ENCODE results near the gene IFNW1. TPM values are rescaled to one million over a fixed set of nuclear protein-coding genes. Genes with fewer than 3 reads are reported as not detected.
"Not testable (repeated sequence)": the region's sequence is repeated elsewhere in the genome, so short reads cannot be mapped to it uniquely, and the experiment has no call there.

The IFNW1 gene
- total RNA-seq, 1 donor from 2014 or later, result not detected

DNA sequence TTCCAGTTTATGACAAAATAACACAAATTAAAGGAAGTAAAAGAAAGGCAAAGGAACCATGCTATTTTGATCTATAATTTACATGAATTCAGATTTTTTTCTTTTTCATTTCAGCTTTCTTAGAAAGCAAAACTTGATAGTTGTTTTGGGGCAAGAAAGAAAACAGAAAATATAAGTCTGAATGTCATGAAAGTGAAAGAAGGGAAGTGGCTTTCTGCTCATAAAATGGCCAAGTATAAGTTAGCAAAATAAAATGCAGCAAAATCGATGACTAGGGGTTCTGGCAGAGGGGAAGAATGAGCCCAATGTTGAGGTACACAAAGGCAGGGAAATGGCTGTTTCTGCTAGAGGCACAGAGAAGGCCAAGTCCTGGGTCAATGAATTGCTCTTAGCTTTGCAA lies 3.0 kb upstream of the IFNW1 start:
- DNase-seq (ENCODE audit: low read depth, low spot score), result no peak
- no peaks in the 10 kb centered on the region for H3K4me1 Mint-ChIP-seq
- no peak overlapping the region for H3K27ac Mint-ChIP-seq (ENCODE audit: unreplicated experiment)
- peaks cover 16% of the 10 kb centered on the region for H3K9me3 Mint-ChIP-seq
- H3K4me3 Mint-ChIP-seq, result no peak overlapping the region
- peaks cover 3% of the 10 kb centered on the region for H3K36me3 Mint-ChIP-seq (ENCODE audit: low read depth)
- H3K27me3 Mint-ChIP-seq (ENCODE audit: low read depth), result no peaks in the 10 kb centered on the region
- TF ChIP-seq, protein P1, sequence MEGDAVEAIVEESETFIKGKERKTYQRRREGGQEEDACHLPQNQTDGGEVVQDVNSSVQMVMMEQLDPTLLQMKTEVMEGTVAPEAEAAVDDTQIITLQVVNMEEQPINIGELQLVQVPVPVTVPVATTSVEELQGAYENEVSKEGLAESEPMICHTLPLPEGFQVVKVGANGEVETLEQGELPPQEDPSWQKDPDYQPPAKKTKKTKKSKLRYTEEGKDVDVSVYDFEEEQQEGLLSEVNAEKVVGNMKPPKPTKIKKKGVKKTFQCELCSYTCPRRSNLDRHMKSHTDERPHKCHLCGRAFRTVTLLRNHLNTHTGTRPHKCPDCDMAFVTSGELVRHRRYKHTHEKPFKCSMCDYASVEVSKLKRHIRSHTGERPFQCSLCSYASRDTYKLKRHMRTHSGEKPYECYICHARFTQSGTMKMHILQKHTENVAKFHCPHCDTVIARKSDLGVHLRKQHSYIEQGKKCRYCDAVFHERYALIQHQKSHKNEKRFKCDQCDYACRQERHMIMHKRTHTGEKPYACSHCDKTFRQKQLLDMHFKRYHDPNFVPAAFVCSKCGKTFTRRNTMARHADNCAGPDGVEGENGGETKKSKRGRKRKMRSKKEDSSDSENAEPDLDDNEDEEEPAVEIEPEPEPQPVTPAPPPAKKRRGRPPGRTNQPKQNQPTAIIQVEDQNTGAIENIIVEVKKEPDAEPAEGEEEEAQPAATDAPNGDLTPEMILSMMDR (conservative IDR thresholded peaks at IDR 0.05), result no peak

- H3K9me3 Mint-ChIP-seq, result peaks cover 2% of the 10 kb centered on the region
- H3K4me1 Mint-ChIP-seq, result no peaks in the 10 kb centered on the region
- no peaks in the 10 kb centered on the region for H3K27me3 Mint-ChIP-seq (ENCODE audit: low read depth)
- no peak overlapping the region for H3K4me3 Mint-ChIP-seq
- no peak overlapping the region for H3K27ac Mint-ChIP-seq (ENCODE audit: unreplicated experiment)
- no peaks in the 10 kb centered on the region for H3K36me3 Mint-ChIP-seq (ENCODE audit: low read depth)
- TF ChIP-seq, protein P1 (conservative IDR thresholded peaks at IDR 0.05), result no peak
- DNase-seq (ENCODE audit: low read depth, low spot score), result no peak
Measured at GRCh38 chr9:21137020-21137419, 4.6 kb downstream of the IFNW1 start.

DNA sequence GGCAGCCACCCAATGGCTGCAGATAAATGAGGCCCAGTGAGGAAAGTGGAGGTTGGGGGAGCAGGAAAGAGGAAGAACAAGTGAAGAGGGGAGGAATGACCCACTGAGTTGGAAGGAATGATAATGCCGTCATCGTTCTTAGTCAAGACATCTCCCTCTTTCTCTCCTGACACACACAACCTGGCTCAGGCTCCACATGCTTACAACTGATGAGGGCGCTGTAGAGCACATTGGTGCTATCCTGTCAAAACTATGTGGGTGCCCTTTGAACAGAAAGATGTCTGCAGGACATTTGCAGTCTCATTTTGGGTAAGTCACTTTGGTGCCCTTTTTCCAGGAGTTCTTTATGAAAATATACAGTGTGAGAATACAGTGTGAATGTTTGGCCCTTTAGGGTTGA lies 5.9 kb downstream of the IFNW1 start:
- no peak for DNase-seq (ENCODE audit: low read depth, low spot score)
- Mint-ChIP-seq H3K4me3 (no peak overlapping the region), H3K9me3 (peaks cover 2% of the 10 kb centered on the region), H3K27ac (ENCODE audit: unreplicated experiment) (no peak overlapping the region), H3K4me1 (no peaks in the 10 kb centered on the region), H3K27me3 (ENCODE audit: low read depth) (no peaks in the 10 kb centered on the region), H3K36me3 (ENCODE audit: low read depth) (no peaks in the 10 kb centered on the region)
- TF ChIP-seq, protein P1 (conservative IDR thresholded peaks at IDR 0.05), result no peak

DNA sequence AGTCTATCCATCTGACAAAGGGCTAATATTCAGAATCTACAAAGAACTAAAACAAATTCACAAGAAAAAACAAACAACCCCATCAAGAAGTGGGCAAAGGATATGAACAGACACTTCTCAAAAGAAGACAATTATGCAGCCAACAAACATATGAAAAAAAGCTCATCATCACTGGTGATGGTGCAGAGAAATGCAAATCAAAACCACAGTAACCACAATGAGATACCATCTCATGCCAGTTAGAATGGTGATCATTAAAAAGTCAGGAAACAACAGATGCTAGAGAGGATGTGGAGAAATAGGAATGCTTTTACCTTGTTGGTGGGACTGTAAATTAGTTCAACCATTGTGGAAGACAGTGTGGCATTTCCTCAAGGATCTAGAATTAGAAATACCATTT lies 13.4 kb downstream of the IFNW1 start:
- DNase-seq (ENCODE audit: low read depth, low spot score); H3K36me3 Mint-ChIP-seq (ENCODE audit: low read depth); H3K4me1 Mint-ChIP-seq; H3K9me3 Mint-ChIP-seq; H3K4me3 Mint-ChIP-seq; H3K27ac Mint-ChIP-seq (ENCODE audit: unreplicated experiment); H3K27me3 Mint-ChIP-seq (ENCODE audit: low read depth): not testable (repeated sequence)

DNA sequence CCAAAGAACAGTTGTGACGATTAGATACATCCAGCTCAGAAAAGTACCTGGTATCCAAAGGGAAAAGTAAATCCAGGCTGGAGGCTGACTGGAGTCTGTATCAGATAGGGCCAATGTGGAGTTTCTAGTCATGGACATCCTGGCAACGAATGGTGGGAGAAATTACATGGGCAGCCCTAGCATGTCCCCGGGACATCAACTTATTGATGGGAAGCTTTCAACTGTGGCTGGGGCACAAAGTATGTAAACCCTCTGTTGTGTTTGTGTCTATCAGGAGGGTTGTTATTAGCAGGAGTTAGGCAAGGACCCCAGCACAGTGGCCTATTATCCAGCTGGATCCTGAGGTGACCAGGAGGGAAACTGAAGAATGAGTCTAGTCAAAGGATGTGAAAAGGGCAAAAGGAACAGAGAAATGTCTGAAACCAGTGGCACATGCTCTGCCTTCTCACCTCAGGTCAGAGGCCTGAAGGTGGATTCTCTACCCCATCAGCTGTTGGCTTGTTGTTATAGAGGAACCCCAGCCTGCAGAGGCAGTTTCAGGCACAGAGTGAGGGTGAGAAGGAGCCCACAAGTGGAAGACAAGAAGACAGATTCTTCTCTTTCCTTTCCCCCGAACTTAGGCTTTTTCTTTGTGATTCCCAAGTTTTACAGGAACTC lies 19.9 kb downstream of the IFNW1 start:
- Mint-ChIP-seq H3K4me1 (peaks cover 7% of the 10 kb centered on the region), H3K27me3 (ENCODE audit: low read depth) (no peaks in the 10 kb centered on the region), H3K9me3 (no peaks in the 10 kb centered on the region), H3K36me3 (ENCODE audit: low read depth) (no peaks in the 10 kb centered on the region), H3K4me3 (no peak overlapping the region), H3K27ac (ENCODE audit: unreplicated experiment) (no peak overlapping the region)
- TF ChIP-seq, protein P1 (conservative IDR thresholded peaks at IDR 0.05), result no peak
- no peak for DNase-seq (ENCODE audit: low read depth, low spot score)

- Mint-ChIP-seq H3K36me3 (ENCODE audit: low read depth) (no peaks in the 10 kb centered on the region), H3K4me3 (no peak overlapping the region), H3K9me3 (no peaks in the 10 kb centered on the region), H3K4me1 (peaks cover 7% of the 10 kb centered on the region), H3K27ac (ENCODE audit: unreplicated experiment) (no peak overlapping the region), H3K27me3 (ENCODE audit: low read depth) (no peaks in the 10 kb centered on the region)
- TF ChIP-seq, protein P1 (conservative IDR thresholded peaks at IDR 0.05), result no peak
- DNase-seq (ENCODE audit: low read depth, low spot score), result no peak
Measured at GRCh38 chr9:21121079-21121478, 20.6 kb downstream of the IFNW1 start.

Data from neural crest cell (in vitro differentiated cells).